Epidermal melanocyte (primary cell): ENCODE data around the gene PDIA2.
"Not testable (repeated sequence)": the region's sequence is repeated elsewhere in the genome, so short reads cannot be mapped to it uniquely, and the experiment has no call there.

Experiments
- DNase-seq: peaks from one replicate; pipeline ENCODE4 v3.0.0; 2011; ENCODE audit warnings: low spot score; ENCODE audit not compliant: insufficient read length

Gene PDIA2

GRCh38 chr16:325375-326145 is 42.6 kb downstream of the PDIA2 start:
- no peak for DNase-seq

- DNase-seq = peak; percentile 27
Measured at GRCh38 chr16:330741-331140, 47.8 kb downstream of the PDIA2 start.

- DNase-seq = peak; percentile 70
Measured at GRCh38 chr16:331181-331814, 48.3 kb downstream of the PDIA2 start.

GRCh38 chr16:333406-334094 is 50.6 kb downstream of the PDIA2 start:
- DNase-seq = no peak

- not testable (repeated sequence) for DNase-seq
Measured at GRCh38 chr16:334164-334832, 51.3 kb downstream of the PDIA2 start.

GRCh38 chr16:334861-335632 is 52.1 kb downstream of the PDIA2 start:
- not testable (repeated sequence) for DNase-seq

GRCh38 chr16:336269-336668 is 53.3 kb downstream of the PDIA2 start:
- no peak for DNase-seq
